ENCODE measurements around the gene OR1C1.
"Not testable (repeated sequence)": the region's sequence is repeated elsewhere in the genome, so short reads cannot be mapped to it uniquely, and the experiment has no call there.

Gene OR1C1, protein sequence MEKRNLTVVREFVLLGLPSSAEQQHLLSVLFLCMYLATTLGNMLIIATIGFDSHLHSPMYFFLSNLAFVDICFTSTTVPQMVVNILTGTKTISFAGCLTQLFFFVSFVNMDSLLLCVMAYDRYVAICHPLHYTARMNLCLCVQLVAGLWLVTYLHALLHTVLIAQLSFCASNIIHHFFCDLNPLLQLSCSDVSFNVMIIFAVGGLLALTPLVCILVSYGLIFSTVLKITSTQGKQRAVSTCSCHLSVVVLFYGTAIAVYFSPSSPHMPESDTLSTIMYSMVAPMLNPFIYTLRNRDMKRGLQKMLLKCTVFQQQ

DNA sequence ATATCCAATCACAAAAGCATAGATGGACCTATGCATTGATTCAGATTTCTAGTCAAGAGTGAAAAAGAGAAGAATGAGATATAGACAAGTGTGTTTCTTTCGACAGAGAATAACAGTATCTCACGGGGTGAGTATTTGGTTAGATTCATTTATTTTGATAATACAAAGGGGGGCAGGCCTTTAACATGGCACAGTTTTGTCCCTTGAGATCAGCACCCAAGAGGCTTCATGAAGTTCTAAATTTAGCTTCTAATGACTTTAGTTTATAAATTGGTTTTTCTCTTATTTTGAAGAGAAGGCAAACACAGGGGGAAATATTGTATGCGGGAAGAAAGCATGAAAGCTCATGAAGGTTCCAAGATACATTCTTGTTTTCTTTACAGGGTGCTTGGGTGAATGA, at the start of gene OR1C1:
TSS of gene OR1C1 (minus strand) at position 101 of the 400 bp plus-strand sequence. CDS start 2,150 bp downstream, outside the sequence.
- no peak for DNase-seq

- no peak for DNase-seq
These were observed 37.2 kb upstream of the OR1C1 start for GRCh38 chr1:247797518-247797917.

GRCh38 chr1:247769603-247770002, 9.2 kb upstream of the OR1C1 start:
- no peak for DNase-seq

- not testable (repeated sequence) for DNase-seq
These were observed 6.0 kb downstream of the OR1C1 start for GRCh38 chr1:247754311-247754710.

DNA sequence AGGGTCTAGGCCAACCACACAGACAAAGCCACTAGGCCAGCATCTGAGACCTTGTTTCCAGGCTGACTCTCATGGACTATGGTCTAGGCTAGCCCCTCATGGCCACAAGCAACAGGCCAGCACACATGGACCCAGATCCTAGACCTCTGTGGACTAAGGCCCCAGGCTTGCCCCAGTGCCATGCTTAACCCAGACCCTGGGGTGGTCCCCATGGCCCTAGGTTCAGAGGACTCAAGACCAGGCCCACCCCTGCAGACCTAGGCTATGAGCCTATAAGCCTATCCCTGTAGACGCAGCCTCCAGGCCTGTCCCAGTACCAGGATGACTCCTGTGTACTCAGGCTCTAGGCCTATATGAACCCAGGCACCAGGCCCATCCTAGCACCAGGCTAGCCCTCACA, 10.5 kb downstream of the OR1C1 start:
- no peak for DNase-seq

DNA sequence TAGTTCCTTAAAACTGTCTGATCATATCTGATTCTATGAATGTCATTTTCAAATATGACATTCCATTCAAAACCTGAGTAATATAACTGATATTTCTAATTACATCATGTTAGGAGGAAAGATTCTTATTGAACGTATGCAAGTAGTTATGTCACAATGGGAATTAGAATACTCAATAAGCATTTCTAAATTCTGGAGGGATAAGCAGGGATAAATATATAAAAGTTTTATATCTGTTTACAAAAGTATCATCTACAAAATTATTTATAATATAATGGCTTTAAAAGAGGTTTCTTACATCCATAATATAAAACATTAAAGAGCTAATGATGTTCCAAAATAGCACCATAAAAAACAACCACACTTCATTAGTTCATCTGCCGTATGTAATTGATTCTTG, 12.3 kb downstream of the OR1C1 start, which contains the start of gene OR14A2:
TSS of gene OR14A2 (minus strand) at position 101 of the 400 bp plus-strand sequence.
- DNase-seq: no peak

- DNase-seq: no peak
These were observed 12.7 kb downstream of the OR1C1 start for GRCh38 chr1:247747616-247748015.

GRCh38 chr1:247746391-247746935, 13.9 kb downstream of the OR1C1 start:
- no peak for DNase-seq

- not testable (repeated sequence) for DNase-seq
These were observed 18.1 kb downstream of the OR1C1 start for GRCh38 chr1:247742215-247742760.

DNA sequence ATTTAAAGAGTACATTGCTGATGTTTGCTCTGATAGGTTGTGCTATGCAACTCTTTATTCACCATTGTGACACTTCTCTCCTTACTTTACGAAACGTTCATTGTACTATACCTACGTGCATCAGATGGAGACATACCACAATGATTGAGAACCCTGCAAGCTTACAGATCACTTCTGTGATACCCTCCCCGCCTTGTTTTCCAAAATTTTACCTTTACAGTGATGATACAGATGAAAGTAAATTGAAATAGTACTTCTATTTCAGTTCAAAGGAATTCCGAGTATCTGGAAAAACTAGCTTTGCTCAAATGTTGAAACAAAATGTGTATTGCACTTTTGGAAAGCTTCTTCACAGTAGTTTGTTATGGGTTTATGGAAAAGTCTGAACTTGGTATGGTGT, 18.6 kb downstream of the OR1C1 start:
- no peak for DNase-seq

GRCh38 chr1:247740721-247741120, 19.6 kb downstream of the OR1C1 start:
- no peak for DNase-seq

GRCh38 chr1:247738315-247738714, 22.0 kb downstream of the OR1C1 start, which contains the start of gene OR14K1:
Gene OR14K1 (plus strand): TSS chr1:247738615. CDS start chr1:247738615, 0 bp downstream.
- no peak for DNase-seq

- no peak for DNase-seq
These were observed 39.1 kb downstream of the OR1C1 start for GRCh38 chr1:247721222-247721621.

- no peak for DNase-seq
These were observed 43.8 kb downstream of the OR1C1 start, which contains the start of gene OR6F1 for GRCh38 chr1:247716546-247716945. Gene OR6F1 (minus strand): TSS chr1:247716646. CDS start chr1:247712755, 3,891 bp downstream.

GRCh38 chr1:247713753-247714152, 46.6 kb downstream of the OR1C1 start:
- DNase-seq: no peak

DNA sequence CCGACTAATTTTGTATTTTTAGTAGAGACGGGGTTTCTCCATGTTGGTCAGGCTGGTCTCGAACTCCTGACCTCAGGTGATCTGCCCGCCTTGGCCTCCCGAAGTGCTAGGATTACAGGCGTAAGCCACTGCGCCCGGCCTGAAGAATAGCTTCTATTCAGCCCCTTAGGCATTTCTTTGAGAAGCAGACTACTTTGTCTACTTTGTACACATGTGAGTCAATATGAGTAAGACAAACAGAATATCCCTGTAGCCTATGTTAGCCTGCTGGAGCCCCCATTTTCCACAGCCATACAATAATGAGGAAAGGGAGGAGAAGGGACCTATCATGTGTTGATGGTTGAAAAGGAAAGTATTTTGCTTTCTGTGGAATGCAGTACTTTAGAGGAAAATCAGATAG, 49.7 kb downstream of the OR1C1 start:
- DNase-seq: not testable (repeated sequence)
